Rectal smooth muscle tissue (tissue), 1 donor: ENCODE measurements around the gene PKD1L1.

ENCODE experiments used
- H3K27ac ChIP-seq: one replicate; pipeline ENCODE4 v1.7.0; 2013; ENCODE audit warnings: low read depth, low read length, inconsistent platforms
- H3K27me3 ChIP-seq: one replicate; pipeline ENCODE4 v1.7.0; 2013; ENCODE audit warnings: low read length; ENCODE audit not compliant: control insufficient read depth, insufficient read depth
- H3K36me3 ChIP-seq: one replicate; pipeline ENCODE4 v1.7.0; 2013; ENCODE audit warnings: low read length; ENCODE audit not compliant: control insufficient read depth, insufficient read depth
- H3K4me1 ChIP-seq: one replicate; pipeline ENCODE4 v1.7.0; 2013; ENCODE audit warnings: low read length; ENCODE audit not compliant: control insufficient read depth, insufficient read depth
- H3K4me3 ChIP-seq: one replicate; pipeline ENCODE4 v1.7.0; 2013; ENCODE audit warnings: low read length
- H3K9ac ChIP-seq: one replicate; pipeline ENCODE4 v1.7.0; 2013; ENCODE audit warnings: low read length

The PKD1L1 gene

GRCh38 chr7:47780555-47780954 is 167.7 kb downstream of the PKD1L1 start:
- Histone ChIP-seq H3K9ac (no peak overlapping the region), H3K27ac (no peak overlapping the region), H3K4me3 (no peak overlapping the region), H3K4me1 (peaks cover 15% of the 10 kb centered on the region), H3K36me3 (no peaks in the 10 kb centered on the region), H3K27me3 (no peaks in the 10 kb centered on the region)

- H3K27ac ChIP-seq = no peak overlapping the region
Observed at GRCh38 chr7:47779341-47779771, 168.9 kb downstream of the PKD1L1 start.

GRCh38 chr7:47778153-47778661 is 170.1 kb downstream of the PKD1L1 start:
- no peaks in the 10 kb centered on the region for H3K27me3 ChIP-seq
- H3K9ac ChIP-seq = no peak overlapping the region
- H3K27ac ChIP-seq = no peak overlapping the region
- no peaks in the 10 kb centered on the region for H3K36me3 ChIP-seq
- H3K4me3 ChIP-seq = no peak overlapping the region
- H3K4me1 ChIP-seq = peaks cover 5% of the 10 kb centered on the region

More at GRCh38 chr7:47779341-47779771, 168.9 kb downstream of the PKD1L1 start:
- Histone ChIP-seq H3K36me3 (no peaks in the 10 kb centered on the region), H3K4me3 (no peak overlapping the region), H3K4me1 (peaks cover 7% of the 10 kb centered on the region), H3K27me3 (no peaks in the 10 kb centered on the region), H3K9ac (no peak overlapping the region)

- no peak overlapping the region for H3K4me3 ChIP-seq
- H3K36me3 ChIP-seq = no peaks in the 10 kb centered on the region
- no peak overlapping the region for H3K9ac ChIP-seq
- H3K27ac ChIP-seq = no peak overlapping the region
- H3K4me1 ChIP-seq = peaks cover 5% of the 10 kb centered on the region
- no peaks in the 10 kb centered on the region for H3K27me3 ChIP-seq
Observed at GRCh38 chr7:47777531-47778152, 170.6 kb downstream of the PKD1L1 start.

GRCh38 chr7:47776335-47776734 is 171.9 kb downstream of the PKD1L1 start:
- Histone ChIP-seq H3K36me3 (no peaks in the 10 kb centered on the region), H3K27ac (no peak overlapping the region), H3K9ac (no peak overlapping the region), H3K4me1 (peaks cover 3% of the 10 kb centered on the region), H3K4me3 (no peak overlapping the region), H3K27me3 (no peaks in the 10 kb centered on the region)

- Histone ChIP-seq H3K27me3 (no peaks in the 10 kb centered on the region), H3K36me3 (no peaks in the 10 kb centered on the region), H3K4me3 (no peak overlapping the region), H3K4me1 (peaks cover 6% of the 10 kb centered on the region), H3K9ac (no peak overlapping the region), H3K27ac (no peak overlapping the region)
Observed at GRCh38 chr7:47775238-47775637, 173.0 kb downstream of the PKD1L1 start.

GRCh38 chr7:47772492-47772891 is 175.8 kb downstream of the PKD1L1 start:
- Histone ChIP-seq H3K36me3 (no peaks in the 10 kb centered on the region), H3K27ac (no peak overlapping the region), H3K9ac (no peak overlapping the region), H3K4me3 (no peak overlapping the region), H3K4me1 (peaks cover 6% of the 10 kb centered on the region), H3K27me3 (no peaks in the 10 kb centered on the region)

- H3K9ac ChIP-seq = no peak overlapping the region
- no peaks in the 10 kb centered on the region for H3K36me3 ChIP-seq
- H3K27ac ChIP-seq = no peak overlapping the region
- H3K27me3 ChIP-seq = no peaks in the 10 kb centered on the region
- H3K4me1 ChIP-seq = peaks cover 6% of the 10 kb centered on the region
- no peak overlapping the region for H3K4me3 ChIP-seq
Observed at GRCh38 chr7:47771990-47772360, 176.3 kb downstream of the PKD1L1 start.

- H3K9ac ChIP-seq = no peak overlapping the region
- no peak overlapping the region for H3K4me3 ChIP-seq
- H3K4me1 ChIP-seq = peaks cover 6% of the 10 kb centered on the region
- H3K27ac ChIP-seq = no peak overlapping the region
- no peaks in the 10 kb centered on the region for H3K36me3 ChIP-seq
- H3K27me3 ChIP-seq = no peaks in the 10 kb centered on the region
Observed at GRCh38 chr7:47771336-47771989, 176.8 kb downstream of the PKD1L1 start.

GRCh38 chr7:47766126-47766525 is 182.1 kb downstream of the PKD1L1 start:
- H3K4me3 ChIP-seq = no peak overlapping the region
- H3K27me3 ChIP-seq = no peaks in the 10 kb centered on the region
- H3K4me1 ChIP-seq = peaks cover 12% of the 10 kb centered on the region
- H3K27ac ChIP-seq = no peak overlapping the region
- H3K9ac ChIP-seq = no peak overlapping the region
- H3K36me3 ChIP-seq = no peaks in the 10 kb centered on the region

GRCh38 chr7:47765373-47765979 is 182.8 kb downstream of the PKD1L1 start:
- no peak overlapping the region for H3K4me3 ChIP-seq
- no peaks in the 10 kb centered on the region for H3K36me3 ChIP-seq
- H3K4me1 ChIP-seq = peaks cover 11% of the 10 kb centered on the region
- no peaks in the 10 kb centered on the region for H3K27me3 ChIP-seq
- no peak overlapping the region for H3K9ac ChIP-seq
- no peak overlapping the region for H3K27ac ChIP-seq

GRCh38 chr7:47764746-47765145 is 183.5 kb downstream of the PKD1L1 start:
- Histone ChIP-seq H3K4me1 (peaks cover 11% of the 10 kb centered on the region), H3K27ac (no peak overlapping the region), H3K27me3 (no peaks in the 10 kb centered on the region), H3K4me3 (no peak overlapping the region), H3K36me3 (no peaks in the 10 kb centered on the region), H3K9ac (no peak overlapping the region)
